ENCODE data around the gene KLHL21. TPM values are rescaled to one million over a fixed set of nuclear protein-coding genes. Genes with fewer than 3 reads are reported as not detected.

The KLHL21 gene
- total RNA-seq, 1 donor from 2014 or later: 21.3 TPM

- H3K36me3 Mint-ChIP-seq (ENCODE audit: insufficient read depth): no peaks in the 10 kb centered on the region
- no peaks in the 10 kb centered on the region for H3K27me3 Mint-ChIP-seq
- peak; percentile 36 for TF ChIP-seq CTCF (IDR thresholded peaks at IDR 0.05; ENCODE audit: unreplicated experiment)
- H3K9me3 Mint-ChIP-seq (ENCODE audit: low read depth): no peaks in the 10 kb centered on the region
- H3K4me3 Mint-ChIP-seq (ENCODE audit: low read depth): peak overlapping the region; percentile 69
- peak overlapping the region; percentile 99 for H3K27ac Mint-ChIP-seq
- peaks cover 23% of the 10 kb centered on the region for H3K4me1 Mint-ChIP-seq (ENCODE audit: low read depth)
- peak; percentile 33 for DNase-seq (ENCODE audit: low spot score, unreplicated experiment)
Measured at GRCh38 chr1:6603915-6604558, 1.4 kb upstream of the KLHL21 start.

GRCh38 chr1:6603238-6603914 lies 707 bp upstream of the KLHL21 start:
- Mint-ChIP-seq H3K4me1 (ENCODE audit: low read depth) (peaks cover 23% of the 10 kb centered on the region), H3K27ac (peak overlapping the region; percentile 99), H3K27me3 (no peaks in the 10 kb centered on the region), H3K9me3 (ENCODE audit: low read depth) (no peaks in the 10 kb centered on the region), H3K36me3 (ENCODE audit: insufficient read depth) (no peaks in the 10 kb centered on the region), H3K4me3 (ENCODE audit: low read depth) (peak overlapping the region; percentile 69)
- TF ChIP-seq CTCF (IDR thresholded peaks at IDR 0.05; ENCODE audit: unreplicated experiment): no peak
- DNase-seq (ENCODE audit: low spot score, unreplicated experiment): peak; percentile 33

GRCh38 chr1:6601923-6602668 lies 573 bp downstream of the KLHL21 start:
- DNase-seq (ENCODE audit: low spot score, unreplicated experiment): peak; percentile 37
- peak overlapping the region; percentile 92 for H3K27ac Mint-ChIP-seq
- no peaks in the 10 kb centered on the region for H3K36me3 Mint-ChIP-seq (ENCODE audit: insufficient read depth)
- no peaks in the 10 kb centered on the region for H3K27me3 Mint-ChIP-seq
- peak; percentile 24 for TF ChIP-seq CTCF (IDR thresholded peaks at IDR 0.05; ENCODE audit: unreplicated experiment)
- H3K4me1 Mint-ChIP-seq (ENCODE audit: low read depth): peaks cover 23% of the 10 kb centered on the region
- peak overlapping the region; percentile 87 for H3K4me3 Mint-ChIP-seq (ENCODE audit: low read depth)
- H3K9me3 Mint-ChIP-seq (ENCODE audit: low read depth): no peaks in the 10 kb centered on the region

- Mint-ChIP-seq H3K9me3 (ENCODE audit: low read depth) (no peaks in the 10 kb centered on the region), H3K27me3 (no peaks in the 10 kb centered on the region), H3K4me1 (ENCODE audit: low read depth) (peaks cover 23% of the 10 kb centered on the region), H3K36me3 (ENCODE audit: insufficient read depth) (peaks cover under 1% of the 10 kb centered on the region), H3K4me3 (ENCODE audit: low read depth) (peak overlapping the region; percentile 87), H3K27ac (peak overlapping the region; percentile 96)
- no peak for TF ChIP-seq CTCF (IDR thresholded peaks at IDR 0.05; ENCODE audit: unreplicated experiment)
- no peak for DNase-seq (ENCODE audit: low spot score, unreplicated experiment)
Measured at GRCh38 chr1:6601049-6601922, 1.4 kb downstream of the KLHL21 start.
